DND-41 (cell line): ENCODE data around the gene TRIM14.
A peak's percentile ranks its signal among the peaks of the same experiment; 100 is the strongest.

ENCODE experiments used
- ATAC-seq: fragments of 200-7000 bp; cut with Tn5 transposase; 3 replicates; pipeline ENCODE4 v1.9.1; 2021; ENCODE audit warnings: low read depth; ENCODE audit not compliant: insufficient read depth
- DNase-seq: peaks from one replicate; pipeline ENCODE4 v3.0.0-alpha.2; 2020
- H2AFZ ChIP-seq: 2 replicates; pipeline ENCODE4 v1.6.0; 2012; ENCODE audit warnings: low read depth, low read length
- H3K27ac ChIP-seq: 2 replicates; pipeline ENCODE4 v1.5.1; 2012; ENCODE audit warnings: low read length, inconsistent platforms
- H3K27me3 ChIP-seq: fragments of 200-600 bp; sonication (generic); 2 replicates; pipeline ENCODE4 v1.6.0; 2012; ENCODE audit warnings: low read length, mild to moderate bottlenecking, inconsistent platforms; ENCODE audit not compliant: insufficient read depth, poor library complexity
- H3K36me3 ChIP-seq: 2 replicates; pipeline ENCODE4 v1.5.1; 2012; ENCODE audit warnings: low read length, inconsistent platforms; ENCODE audit not compliant: insufficient read depth
- H3K4me1 ChIP-seq: 2 replicates; pipeline ENCODE4 v1.5.1; 2012; ENCODE audit warnings: mild to moderate bottlenecking, low read length; ENCODE audit not compliant: insufficient read depth
- H3K4me2 ChIP-seq: 2 replicates; pipeline ENCODE4 v1.6.0; 2012; ENCODE audit warnings: mild to moderate bottlenecking, moderate library complexity, low read length, inconsistent platforms; ENCODE audit not compliant: insufficient read depth
- H3K4me3 ChIP-seq, 2 experiments: fragments of 200-600 bp in 1 of 2; shearing (Covaris generic) in 1 of 2; 2 replicates each; pipeline ENCODE4 v1.5.1; 2012 to 2016; ENCODE audit warnings: inconsistent platforms in 2 of 2, low read length in 2 of 2, mild to moderate bottlenecking in 2 of 2, low read depth in 1 of 2, moderate library complexity in 1 of 2
- H3K79me2 ChIP-seq: 2 replicates; pipeline ENCODE4 v1.6.0; 2012; ENCODE audit warnings: low read length, inconsistent platforms; ENCODE audit not compliant: insufficient read depth
- H3K9ac ChIP-seq: 2 replicates; pipeline ENCODE4 v1.6.0; 2012; ENCODE audit warnings: low read depth, mild to moderate bottlenecking, inconsistent platforms, low read length, moderate library complexity
- H3K9me3 ChIP-seq: 2 replicates; pipeline ENCODE4 v1.5.1; 2012; ENCODE audit warnings: low read length, moderate library complexity, mild to moderate bottlenecking, inconsistent platforms; ENCODE audit not compliant: insufficient read depth, severe bottlenecking
- H4K20me1 ChIP-seq: 2 replicates; pipeline ENCODE4 v1.6.0; 2012; ENCODE audit warnings: low read length; ENCODE audit not compliant: insufficient read depth
- CTCF ChIP-seq: IDR thresholded peaks from 2 replicates; pipeline ENCODE4 v1.5.1; 2012; ENCODE audit warnings: borderline replicate concordance, low read length, moderate library complexity, mild to moderate bottlenecking; ENCODE audit not compliant: poor library complexity, severe bottlenecking; ENCODE audit errors: extremely low read depth
- EZH2 ChIP-seq: IDR thresholded peaks from 3 replicates; pipeline ENCODE4 v1.6.1; 2012; ENCODE audit warnings: borderline replicate concordance, low read depth, mild to moderate bottlenecking, moderate library complexity, low read length, inconsistent platforms; ENCODE audit not compliant: severe bottlenecking

TRIM14 gene

GRCh38 chr9:98129451-98129881, 10.4 kb upstream of the TRIM14 start:
- TF ChIP-seq EZH2 (no peak), CTCF (no peak)
- H3K27ac ChIP-seq = no peak overlapping the region
- H3K9me3 ChIP-seq = no peaks in the 10 kb centered on the region
- no peak overlapping the region for H2AFZ ChIP-seq
- H3K4me1 ChIP-seq = no peaks in the 10 kb centered on the region
- no peak overlapping the region for H3K9ac ChIP-seq
- H3K79me2 ChIP-seq = no peaks in the 10 kb centered on the region
- no peak for DNase-seq
- no peaks in the 10 kb centered on the region for H3K27me3 ChIP-seq
- peak; percentile 52 for ATAC-seq
- H4K20me1 ChIP-seq = no peaks in the 10 kb centered on the region
- no peak overlapping the region for H3K4me3 ChIP-seq
- H3K4me2 ChIP-seq = no peak overlapping the region
- no peaks in the 10 kb centered on the region for H3K36me3 ChIP-seq

GRCh38 chr9:98128316-98128715, 9.3 kb upstream of the TRIM14 start:
- Histone ChIP-seq H4K20me1 (no peaks in the 10 kb centered on the region), H3K27ac (no peak overlapping the region), H3K4me1 (no peaks in the 10 kb centered on the region), H3K27me3 (no peaks in the 10 kb centered on the region), H2AFZ (no peak overlapping the region), H3K36me3 (no peaks in the 10 kb centered on the region), H3K4me2 (no peak overlapping the region), H3K4me3 (no peak overlapping the region), H3K79me2 (no peaks in the 10 kb centered on the region), H3K9me3 (no peaks in the 10 kb centered on the region), H3K9ac (no peak overlapping the region)
- TF ChIP-seq CTCF (no peak), EZH2 (no peak)
- DNase-seq (no peak), ATAC-seq (no peak)

- no peak for ATAC-seq
- no peak overlapping the region for H2AFZ ChIP-seq
- H3K4me2 ChIP-seq = no peak overlapping the region
- no peak for DNase-seq
- no peak overlapping the region for H3K9ac ChIP-seq
- no peak for TF ChIP-seq CTCF
- no peak for TF ChIP-seq EZH2
- H3K36me3 ChIP-seq = no peaks in the 10 kb centered on the region
- no peaks in the 10 kb centered on the region for H3K9me3 ChIP-seq
- no peaks in the 10 kb centered on the region for H4K20me1 ChIP-seq
- H3K27me3 ChIP-seq = no peaks in the 10 kb centered on the region
- no peaks in the 10 kb centered on the region for H3K4me1 ChIP-seq
- H3K27ac ChIP-seq = no peak overlapping the region
- no peaks in the 10 kb centered on the region for H3K79me2 ChIP-seq
- no peak overlapping the region for H3K4me3 ChIP-seq
Measured at GRCh38 chr9:98127226-98127625, 8.2 kb upstream of the TRIM14 start.
